Right ventricle myocardium inferior (tissue), 1 donor: ENCODE data around the gene GLTPD2. TPM values are rescaled to one million over a fixed set of nuclear protein-coding genes. Genes with fewer than 3 reads are reported as not detected.

Source experiments
- ATAC-seq: fragments of 200-7000 bp; cut with Tn5 transposase; one replicate; pipeline ENCODE4 v1.9.1; 2020; ENCODE audit warnings: mild to moderate bottlenecking, moderate library complexity
- DNase-seq: peaks from one replicate; pipeline ENCODE4 v3.0.0; 2021; ENCODE audit errors: missing footprints
- intact Hi-C: fragments of 100-400 bp; cut with DNase I; formaldehyde crosslinking; loops from one replicate; pipeline ENCODE4 v1.11.0; 2022
- long read RNA-seq: library from polyadenylated mRNA; unstranded; transcript quantifications from one replicate; pipeline ENCODE4 v2.0.0, GENCODE V29; 2021
- total RNA-seq: library from RNA; stranded (reverse); fragmentation: NEBNext Ultra II Directional; extraction: Animal tissue kit (Norgen Biotek cat#: 25700); gene quantifications from one replicate; pipeline ENCODE4 v1.2.1, GENCODE V29; 2021
- donor health status: DM: no; HTN: yes; CAD: no; lungs with severe emphysema.

The GLTPD2 gene
- total RNA-seq, result not detected
- long read RNA-seq, result 0 reads

- intact Hi-C loops, result loop anchor here (5.0 kb wide), 2 partner anchors 48 to 57 kb away; partner anchors contain the start of gene MED11
- ATAC-seq (no peak), DNase-seq (no peak)
These were observed at the start of gene GLTPD2 for GRCh38 chr17:4788807-4789700. Gene GLTPD2 (plus strand): TSS chr17:4788964. CDS start chr17:4789012, 48 bp downstream.

- ATAC-seq (peak; percentile 58), DNase-seq (peak; percentile 85)
- intact Hi-C loops, result no loop called here
These were observed 49.4 kb upstream of the GLTPD2 start, which contains the start of the genes CXCL16 and ZMYND15 for GRCh38 chr17:4739122-4740024. Gene CXCL16 (minus strand): TSS chr17:4739928. CDS start chr17:4739339, 589 bp downstream. Gene ZMYND15 (plus strand): TSS chr17:4739833. CDS start chr17:4740549, 716 bp downstream.

GRCh38 chr17:4740025-4740351 lies 48.8 kb upstream of the GLTPD2 start:
- DNase-seq (no peak), ATAC-seq (no peak)
- intact Hi-C loops, result no loop called here

GRCh38 chr17:4740584-4740983 lies 48.2 kb upstream of the GLTPD2 start:
- intact Hi-C loops, result no loop called here
- no peak for ATAC-seq
- no peak for DNase-seq

- intact Hi-C loops, result no loop called here
- ATAC-seq (no peak), DNase-seq (no peak)
These were observed 47.2 kb upstream of the GLTPD2 start for GRCh38 chr17:4741544-4741943.

GRCh38 chr17:4742133-4742532 lies 46.6 kb upstream of the GLTPD2 start:
- DNase-seq (no peak), ATAC-seq (no peak)
- intact Hi-C loops, result no loop called here

GRCh38 chr17:4742629-4743028 lies 46.1 kb upstream of the GLTPD2 start:
- ATAC-seq (no peak), DNase-seq (no peak)
- intact Hi-C loops, result no loop called here

- DNase-seq (no peak), ATAC-seq (no peak)
- intact Hi-C loops, result no loop called here
These were observed 45.5 kb upstream of the GLTPD2 start for GRCh38 chr17:4743216-4743615.

GRCh38 chr17:4743898-4744297 lies 44.9 kb upstream of the GLTPD2 start:
- intact Hi-C loops, result no loop called here
- no peak for DNase-seq
- no peak for ATAC-seq

GRCh38 chr17:4744999-4745969 lies 43.5 kb upstream of the GLTPD2 start:
- no peak for DNase-seq
- ATAC-seq, result no peak
- intact Hi-C loops, result no loop called here

- DNase-seq, result no peak
- intact Hi-C loops, result no loop called here
- ATAC-seq, result peak; percentile 73
These were observed 40.9 kb upstream of the GLTPD2 start for GRCh38 chr17:4747847-4748246.

- intact Hi-C loops, result no loop called here
- no peak for DNase-seq
- no peak for ATAC-seq
These were observed 40.1 kb upstream of the GLTPD2 start for GRCh38 chr17:4748686-4749085.

- peak; percentile 34 for ATAC-seq
- no peak for DNase-seq
- intact Hi-C loops, result no loop called here
These were observed 38.2 kb upstream of the GLTPD2 start for GRCh38 chr17:4750606-4751005.

GRCh38 chr17:4751932-4752331 lies 36.8 kb upstream of the GLTPD2 start:
- DNase-seq (no peak), ATAC-seq (no peak)
- intact Hi-C loops, result no loop called here

- intact Hi-C loops, result no loop called here
- ATAC-seq (no peak), DNase-seq (no peak)
These were observed 35.4 kb upstream of the GLTPD2 start for GRCh38 chr17:4753392-4753791.

GRCh38 chr17:4759776-4760236 lies 29.0 kb upstream of the GLTPD2 start:
- intact Hi-C loops, result no loop called here
- no peak for DNase-seq
- ATAC-seq, result no peak

- intact Hi-C loops, result no loop called here
- peak; percentile 52 for ATAC-seq
These were observed 24.2 kb upstream of the GLTPD2 start for GRCh38 chr17:4764595-4764994.

GRCh38 chr17:4766201-4766600 lies 22.6 kb upstream of the GLTPD2 start:
- no peak for ATAC-seq
- no peak for DNase-seq
- intact Hi-C loops, result no loop called here

More at GRCh38 chr17:4764595-4764994, 24.2 kb upstream of the GLTPD2 start:
- no peak for DNase-seq
